NK-92 treated with Interleukin-12 subunit alpha and Interleukin-12 subunit beta, amount 100 ng/mL, for 24 hours (cell line): Measurements from ENCODE around the gene KLHL5.
"Not testable (repeated sequence)": the region's sequence is repeated elsewhere in the genome, so short reads cannot be mapped to it uniquely, and the experiment has no call there.

Source experiments
- DNase-seq: peaks from one replicate; lab custom pipeline; 2025; lab: John Stamatoyannopoulos, UW

KLHL5 gene

GRCh38 chr4:39062094-39062769 is at the start of gene KLHL5:
Gene KLHL5, plus strand, starts transcription at chr4:39062232. Its CDS starts 421 bp downstream, at chr4:39062653.
- no peak for DNase-seq

- no peak for DNase-seq
Observed at GRCh38 chr4:39014028-39014427, 48.0 kb upstream of the KLHL5 start.

- DNase-seq = no peak
Observed at GRCh38 chr4:39020130-39020529, 41.9 kb upstream of the KLHL5 start.

- DNase-seq = no peak
Observed at GRCh38 chr4:39021631-39022030, 40.4 kb upstream of the KLHL5 start.

GRCh38 chr4:39022241-39022640 is 39.8 kb upstream of the KLHL5 start:
- no peak for DNase-seq

GRCh38 chr4:39023059-39023458 is 39.0 kb upstream of the KLHL5 start:
- DNase-seq = no peak

- DNase-seq = no peak
Observed at GRCh38 chr4:39024311-39024865, 37.6 kb upstream of the KLHL5 start.

GRCh38 chr4:39025552-39026085 is 36.4 kb upstream of the KLHL5 start:
- no peak for DNase-seq

- no peak for DNase-seq
Observed at GRCh38 chr4:39026096-39026495, 35.9 kb upstream of the KLHL5 start.

- no peak for DNase-seq
Observed at GRCh38 chr4:39029752-39030694, 32.0 kb upstream of the KLHL5 start.

GRCh38 chr4:39030725-39031124 is 31.3 kb upstream of the KLHL5 start:
- no peak for DNase-seq

GRCh38 chr4:39031590-39032020 is 30.4 kb upstream of the KLHL5 start:
- not testable (repeated sequence) for DNase-seq

GRCh38 chr4:39032218-39033085 is 29.6 kb upstream of the KLHL5 start, which contains the start of gene TMEM156:
Gene TMEM156, minus strand, starts transcription at chr4:39032409. Its CDS starts 96 bp downstream, at chr4:39032313.
- no peak for DNase-seq

- no peak for DNase-seq
Observed at GRCh38 chr4:39036172-39036571, 25.9 kb upstream of the KLHL5 start.

GRCh38 chr4:39037491-39037825 is 24.6 kb upstream of the KLHL5 start:
- DNase-seq = no peak

GRCh38 chr4:39037941-39038340 is 24.1 kb upstream of the KLHL5 start:
- no peak for DNase-seq

- DNase-seq = no peak
Observed at GRCh38 chr4:39039108-39039507, 22.9 kb upstream of the KLHL5 start.

GRCh38 chr4:39042366-39042765 is 19.7 kb upstream of the KLHL5 start:
- DNase-seq = no peak

GRCh38 chr4:39043058-39043860 is 18.8 kb upstream of the KLHL5 start:
- no peak for DNase-seq

GRCh38 chr4:39043861-39044363 is 18.1 kb upstream of the KLHL5 start:
- DNase-seq = no peak
